ENCODE data around the gene FKBP7.
A peak's percentile ranks its signal among the peaks of the same experiment; 100 is the strongest.
"Not testable (repeated sequence)": the region's sequence is repeated elsewhere in the genome, so short reads cannot be mapped to it uniquely, and the experiment has no call there.

Gene FKBP7

DNA sequence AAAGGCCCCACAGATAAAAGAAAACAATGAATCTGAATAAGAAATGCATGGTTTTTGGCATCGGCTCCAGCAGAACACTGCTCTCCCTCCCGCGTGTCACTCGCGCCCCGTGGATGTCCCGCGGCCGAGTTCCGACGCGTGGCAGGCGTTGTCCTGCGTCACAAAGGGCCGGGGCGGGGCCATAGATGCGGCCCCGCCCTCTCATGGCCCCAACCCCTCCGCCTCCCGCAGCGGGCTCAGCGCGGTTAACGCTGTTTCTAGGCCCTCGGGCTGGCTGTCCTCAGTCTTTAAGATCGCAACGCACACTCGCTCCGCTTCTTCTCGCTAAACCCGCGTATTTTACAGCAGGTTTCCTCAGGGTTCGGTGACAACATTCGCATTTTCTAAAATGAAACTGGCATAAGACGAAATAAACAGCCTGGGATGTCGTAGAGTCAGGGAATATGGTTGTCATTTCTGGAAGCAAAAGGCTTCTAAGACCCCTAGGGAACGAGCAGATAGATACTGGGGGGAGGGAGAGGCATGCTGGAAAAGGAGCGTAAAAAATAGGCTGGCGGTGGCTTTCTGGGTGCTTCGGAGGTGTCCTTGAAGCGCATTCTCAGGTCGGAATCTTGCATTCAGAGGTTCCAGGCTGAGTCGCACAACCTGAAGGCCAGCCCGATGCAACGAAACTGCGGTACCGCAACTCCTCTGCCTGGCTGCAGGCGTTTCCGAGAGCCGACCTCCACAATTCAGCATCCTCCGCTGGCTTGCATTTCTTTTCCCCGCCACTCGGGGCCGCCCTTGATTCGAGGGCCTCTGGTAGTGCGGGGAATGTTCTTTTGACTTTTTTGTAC, at the start of gene FKBP7:
FKBP7 (minus strand) TSS at position 162 of the 836 bp plus-strand sequence; CDS start at position 61, 101 bp downstream.
- peak; percentile 84 for DNase-seq

DNA sequence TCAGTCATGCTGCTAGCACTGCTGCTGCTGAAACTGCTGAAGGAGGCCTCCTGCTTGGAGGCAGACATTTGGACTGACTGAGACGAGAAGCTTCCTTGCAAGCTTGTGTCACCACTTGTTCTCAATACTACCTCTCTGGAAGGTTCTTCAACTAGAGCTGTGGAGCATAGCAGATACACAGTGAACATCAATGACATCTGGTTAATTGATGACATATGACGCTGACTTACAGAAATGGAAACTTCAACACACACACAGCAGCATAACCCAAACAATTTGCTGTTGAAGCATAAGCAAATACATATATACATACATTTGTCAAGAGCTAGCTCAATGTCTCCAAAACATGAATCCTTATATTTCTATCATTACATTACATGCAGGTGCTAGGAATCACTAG, 49.2 kb upstream of the FKBP7 start:
- DNase-seq, result no peak

GRCh38 chr2:178526256-178526655, 47.9 kb upstream of the FKBP7 start:
- no peak for DNase-seq

DNA sequence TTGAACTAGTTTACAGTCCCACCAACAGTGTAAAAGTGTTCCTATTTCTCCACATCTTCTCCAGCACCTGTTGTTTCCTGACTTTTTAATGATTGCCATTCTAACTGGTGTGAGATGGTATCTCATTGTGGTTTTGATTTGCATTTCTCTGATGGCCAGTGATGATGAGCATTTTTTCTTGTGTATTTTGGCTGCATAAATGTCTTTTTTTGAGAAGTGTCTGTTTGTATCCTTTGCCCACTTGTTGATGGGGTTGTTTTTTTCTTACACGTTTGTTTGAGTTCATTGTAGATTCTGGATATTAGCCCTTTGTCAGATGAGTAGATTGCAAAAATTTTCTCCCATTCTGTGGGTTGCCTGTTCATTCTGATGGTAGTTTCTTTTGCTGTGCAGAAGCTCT, 47.1 kb upstream of the FKBP7 start:
- not testable (repeated sequence) for DNase-seq

GRCh38 chr2:178525010-178525409, 46.6 kb upstream of the FKBP7 start:
- DNase-seq, result not testable (repeated sequence)

DNA sequence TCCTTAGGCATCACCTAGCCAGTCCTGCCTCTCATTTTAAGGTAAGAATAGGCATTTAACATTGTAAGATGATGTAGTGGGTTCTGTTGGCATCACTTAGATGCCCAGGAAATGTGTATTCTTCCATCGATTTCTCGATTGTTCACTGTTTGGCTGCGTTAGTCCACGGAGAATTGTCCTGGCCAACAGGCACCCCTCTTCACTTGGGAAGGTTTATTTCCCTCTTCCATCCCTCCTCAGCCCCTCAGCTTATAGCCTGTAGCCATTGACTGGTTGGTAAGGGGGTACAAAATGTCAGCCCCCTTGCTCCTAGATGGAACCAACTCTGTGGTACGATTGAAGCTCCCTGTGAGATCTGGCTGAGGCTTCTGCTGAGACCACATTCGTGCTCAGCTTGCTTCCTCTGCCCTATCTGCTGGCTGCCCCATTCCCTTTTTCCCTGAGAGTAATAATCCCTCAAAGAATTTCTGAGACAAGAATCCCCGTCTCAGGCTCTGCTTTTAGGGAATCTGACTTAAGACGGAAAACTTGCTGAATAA, 45.3 kb upstream of the FKBP7 start:
- DNase-seq, result peak; percentile 2

DNA sequence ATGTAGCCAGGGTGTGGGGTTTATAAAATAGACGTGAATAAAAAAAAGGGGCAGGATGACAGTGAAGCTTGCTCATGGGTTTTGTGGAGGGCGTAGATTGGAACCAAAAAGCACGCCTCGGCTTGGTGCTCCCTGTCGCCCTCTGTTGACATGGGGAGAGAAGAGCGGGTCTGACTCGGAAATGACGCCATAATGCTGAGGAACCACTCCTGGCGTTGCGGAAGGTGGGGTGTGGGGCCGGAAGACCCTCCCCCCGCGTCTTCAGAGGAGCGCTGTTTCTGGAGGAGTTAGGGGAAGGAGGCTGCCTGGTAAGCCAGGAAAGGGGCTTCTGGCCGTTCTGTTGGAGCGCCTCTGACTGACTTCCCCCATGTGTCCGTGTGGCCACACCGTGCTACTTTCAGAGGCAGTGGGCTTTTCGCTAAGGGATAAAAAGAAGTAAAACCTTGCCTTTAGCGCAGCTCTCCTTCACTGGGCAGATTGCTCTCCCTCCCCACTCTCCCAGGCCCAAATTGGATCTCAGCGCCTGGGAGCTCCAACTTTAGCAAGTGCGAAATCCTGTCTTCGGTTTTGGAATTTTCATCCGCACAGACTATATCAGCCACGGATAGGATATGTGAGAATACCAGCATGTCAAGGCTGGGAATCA, 44.7 kb upstream of the FKBP7 start:
- peak; percentile 85 for DNase-seq

- DNase-seq, result no peak
Measured at GRCh38 chr2:178521304-178522150, 43.1 kb upstream of the FKBP7 start.

- peak; percentile 23 for DNase-seq
Measured at GRCh38 chr2:178517496-178517895, 39.1 kb upstream of the FKBP7 start.

GRCh38 chr2:178514664-178515063, 36.3 kb upstream of the FKBP7 start:
- DNase-seq, result peak; percentile 82

- peak; percentile 17 for DNase-seq
Measured at GRCh38 chr2:178513876-178514275, 35.5 kb upstream of the FKBP7 start.

DNA sequence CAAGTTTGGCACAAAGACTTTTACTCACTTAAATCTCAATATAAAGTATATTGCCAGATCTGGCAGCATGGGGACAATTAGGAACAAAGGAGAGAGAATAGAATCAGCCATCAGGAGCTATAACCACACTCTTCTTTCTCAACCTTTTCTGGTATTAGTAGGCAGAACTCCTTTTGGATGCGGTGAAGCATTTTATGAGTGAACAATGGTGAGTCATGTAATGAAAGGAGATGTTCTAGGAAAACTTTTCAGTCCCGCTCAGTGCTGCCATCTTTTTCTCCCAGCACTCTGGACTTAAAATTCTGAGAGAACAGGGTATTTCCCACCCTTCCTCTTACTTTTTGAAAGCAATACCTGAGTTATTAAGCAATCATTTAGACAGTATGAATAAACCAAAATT, 34.1 kb upstream of the FKBP7 start:
- DNase-seq, result peak; percentile 36

- DNase-seq, result no peak
Measured at GRCh38 chr2:178510384-178510783, 32.0 kb upstream of the FKBP7 start.

DNA sequence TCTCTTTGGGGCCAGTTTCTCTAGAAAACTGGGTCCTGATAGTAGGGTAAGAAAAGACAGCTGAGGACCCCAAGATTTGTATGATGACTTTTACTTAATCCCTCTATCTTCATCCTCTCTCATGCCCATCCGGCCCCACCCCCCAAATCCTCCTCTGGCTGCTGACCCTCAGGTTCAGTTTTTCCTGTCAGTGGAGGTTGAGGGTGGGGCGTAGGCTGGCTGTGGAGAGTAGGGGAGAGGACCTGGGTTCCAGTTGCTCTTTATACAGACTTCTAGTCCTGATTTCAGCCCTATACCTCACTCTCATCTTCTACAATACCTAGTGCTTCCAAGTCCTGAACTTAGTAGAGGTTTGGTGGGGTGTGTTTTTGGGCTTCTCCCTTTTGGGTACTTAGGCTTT, 30.2 kb upstream of the FKBP7 start:
- DNase-seq, result no peak

DNA sequence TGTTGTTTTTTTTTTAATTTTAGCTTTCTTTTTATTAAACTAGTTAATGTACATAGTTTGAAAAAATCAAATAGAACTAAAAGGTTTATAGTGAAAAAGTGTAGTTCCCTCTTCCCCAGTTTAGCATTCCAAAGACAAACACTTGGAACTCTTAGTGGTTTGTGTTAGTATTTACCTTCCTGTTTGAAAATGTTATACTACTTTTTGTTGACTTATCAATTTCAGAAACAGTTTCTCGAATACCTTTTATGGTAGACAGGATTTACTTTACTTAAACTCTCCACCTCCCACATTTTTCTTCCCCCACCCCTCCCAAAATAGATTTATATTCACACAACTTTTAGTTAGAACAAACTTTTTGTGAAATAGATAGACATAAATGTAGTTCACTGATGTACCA, 28.5 kb upstream of the FKBP7 start:
- DNase-seq, result no peak

GRCh38 chr2:178506524-178506923, 28.1 kb upstream of the FKBP7 start:
- DNase-seq, result no peak

GRCh38 chr2:178506101-178506500, 27.7 kb upstream of the FKBP7 start:
- DNase-seq, result no peak

GRCh38 chr2:178502751-178503150, 24.4 kb upstream of the FKBP7 start:
- no peak for DNase-seq

DNA sequence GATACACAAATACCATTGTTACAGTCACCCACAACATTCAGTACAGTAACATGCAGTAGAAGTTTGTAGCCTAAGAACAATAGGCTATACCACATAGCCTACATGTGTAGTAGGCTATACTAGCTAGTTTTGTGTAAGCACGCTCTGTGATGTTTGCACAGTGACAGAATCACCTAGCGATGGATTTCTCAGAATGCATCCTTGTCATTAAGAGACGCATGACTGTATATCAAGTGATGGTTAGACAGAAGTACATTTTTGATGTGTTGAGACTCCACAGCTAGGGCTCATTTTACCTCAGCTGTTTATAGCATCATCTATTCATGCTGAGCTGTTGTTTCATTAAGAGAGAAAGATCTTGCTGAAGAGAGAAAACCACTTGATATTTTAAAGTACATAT, 21.2 kb upstream of the FKBP7 start:
- DNase-seq, result no peak

DNA sequence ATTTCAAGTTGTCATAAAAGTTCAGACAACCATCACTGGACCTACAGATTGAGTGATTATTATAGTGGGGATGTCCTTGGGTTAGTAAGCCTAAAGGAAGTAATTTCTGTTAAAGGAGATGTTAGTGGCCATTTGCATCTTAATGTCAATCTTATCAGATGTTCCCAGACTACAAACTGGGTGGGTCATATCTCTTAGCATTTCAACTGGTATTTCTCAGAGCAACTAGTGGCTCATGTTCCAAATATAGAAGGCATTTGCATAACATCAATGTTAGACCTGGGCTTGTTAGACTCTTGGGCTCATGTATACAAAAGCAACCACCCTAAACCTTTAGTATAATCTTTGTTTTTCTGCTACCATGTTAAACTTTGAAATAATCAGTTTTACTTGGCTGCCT, 19.7 kb upstream of the FKBP7 start:
- DNase-seq, result no peak

DNA sequence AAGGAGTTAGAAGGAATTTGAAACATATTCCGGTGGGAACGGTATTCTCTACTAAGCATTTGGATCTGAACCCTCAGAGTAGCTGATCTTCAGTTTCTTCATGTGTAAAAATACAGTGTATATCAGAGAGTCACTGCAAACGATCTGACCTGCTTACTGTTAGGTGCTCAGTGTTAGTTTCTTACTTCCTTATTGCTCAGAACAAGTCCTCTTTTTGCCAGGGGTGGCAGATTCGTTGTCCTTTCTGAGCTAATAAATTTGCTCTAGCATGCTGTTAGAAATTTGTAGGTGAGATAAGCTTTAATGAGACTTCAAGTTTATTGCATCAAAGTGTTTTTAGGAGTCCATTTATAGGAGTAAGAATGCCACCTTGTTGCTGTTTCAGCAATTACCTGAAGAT, 17.6 kb upstream of the FKBP7 start:
- no peak for DNase-seq

DNA sequence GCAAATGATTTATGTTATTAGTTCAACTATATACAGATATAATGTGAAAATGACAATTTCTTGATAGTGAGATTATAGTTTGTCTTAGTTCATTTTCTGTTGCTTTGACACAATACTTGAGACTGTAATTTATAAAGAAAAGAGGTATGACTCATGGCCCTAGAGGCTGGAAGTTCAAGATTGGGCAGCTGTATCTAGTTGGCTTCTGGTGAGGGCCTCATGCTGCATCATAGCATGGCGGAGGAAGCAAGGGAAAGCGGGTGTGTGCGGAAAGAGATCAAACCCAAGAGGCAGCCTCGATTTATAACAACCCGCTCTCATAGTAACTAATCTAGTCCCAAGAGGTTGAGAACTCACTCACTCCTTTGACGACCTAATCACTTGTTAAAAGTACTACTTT, 13.2 kb upstream of the FKBP7 start:
- no peak for DNase-seq

DNA sequence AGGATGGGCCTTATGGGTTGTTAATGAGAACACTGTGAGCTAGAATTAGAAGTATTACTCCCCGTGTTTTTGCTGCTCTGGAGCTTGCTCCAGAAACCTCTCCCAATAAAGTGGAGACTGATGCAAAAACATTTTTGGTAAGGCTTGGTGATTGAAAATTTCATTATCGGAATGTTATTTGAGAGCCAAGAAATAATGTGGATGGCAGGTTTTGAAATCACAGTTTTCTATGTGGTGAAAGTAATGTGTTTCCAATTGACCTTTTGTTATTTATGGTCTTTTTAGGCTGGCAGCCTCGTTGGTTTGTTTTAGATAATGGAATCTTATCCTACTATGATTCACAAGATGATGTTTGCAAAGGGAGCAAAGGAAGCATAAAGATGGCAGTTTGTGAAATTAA, 7.0 kb upstream of the FKBP7 start:
- DNase-seq, result no peak
